Fibroblast of mammary gland (primary cell): ENCODE data around the gene CCDC13.

Experiments
- DNase-seq: peaks from one replicate; pipeline ENCODE4 v3.0.0-alpha.2; 2010; ENCODE audit warnings: low read depth
- H3K4me3 ChIP-seq: 2 replicates; pipeline ENCODE4 v1.5.1; 2011; ENCODE audit warnings: low read depth, mild to moderate bottlenecking, low read length, moderate library complexity; ENCODE audit not compliant: control insufficient read depth
- CTCF ChIP-seq: conservative IDR thresholded peaks from 2 replicates; pipeline ENCODE4 v1.5.1; 2011; ENCODE audit warnings: low read depth, low read length, inconsistent platforms; ENCODE audit not compliant: control insufficient read depth, insufficient read depth

Gene CCDC13

GRCh38 chr3:42772670-42773408, at the start of gene CCDC13:
TSS of gene CCDC13 (minus strand) at chr3:42773253. CDS start at chr3:42758345, 14,908 bp downstream.
- TF ChIP-seq CTCF = no peak
- peak within 1 kb of the TSS; percentile 58 for H3K4me3 ChIP-seq
- peak; percentile 93 for DNase-seq

- no peak overlapping the region for H3K4me3 ChIP-seq
- no peak for TF ChIP-seq CTCF
- no peak for DNase-seq
Observed at GRCh38 chr3:42822828-42823227, 49.8 kb upstream of the CCDC13 start.

- DNase-seq = no peak
- no peak for TF ChIP-seq CTCF
- H3K4me3 ChIP-seq = no peak overlapping the region
Observed at GRCh38 chr3:42820746-42821051, 47.6 kb upstream of the CCDC13 start.

- H3K4me3 ChIP-seq = no peak overlapping the region
- DNase-seq = no peak
- no peak for TF ChIP-seq CTCF
Observed at GRCh38 chr3:42819351-42819965, 46.4 kb upstream of the CCDC13 start.

GRCh38 chr3:42815826-42816225, 42.8 kb upstream of the CCDC13 start:
- no peak overlapping the region for H3K4me3 ChIP-seq

GRCh38 chr3:42814914-42815507, 42.0 kb upstream of the CCDC13 start:
- H3K4me3 ChIP-seq = no peak overlapping the region
- TF ChIP-seq CTCF = no peak
- DNase-seq = no peak

More at GRCh38 chr3:42815826-42816225, 42.8 kb upstream of the CCDC13 start:
- no peak for TF ChIP-seq CTCF
- DNase-seq = no peak
